Neutrophil (primary cell): ENCODE results near the gene RDH13.

Source experiments
- H3K27ac ChIP-seq: fragments of 200-600 bp; sonication (generic); 2 replicates; pipeline ENCODE4 v1.5.1; 2016; ENCODE audit warnings: mild to moderate bottlenecking, moderate library complexity
- H3K27me3 ChIP-seq: fragments of 200-600 bp; sonication (generic); 2 replicates; pipeline ENCODE4 v1.6.0; 2016; ENCODE audit warnings: mild to moderate bottlenecking
- H3K36me3 ChIP-seq: fragments of 200-600 bp; sonication (generic); 2 replicates; pipeline ENCODE4 v1.5.1; 2017
- H3K4me1 ChIP-seq, 2 experiments: fragments of 200-600 bp in 1 of 2; sonication (generic) in 1 of 2; 1 replicate in 1 of 2; 2 replicates in 1 of 2; pipeline versions ENCODE4 v1.5.1 to v1.6.1; 2013 to 2016; ENCODE audit warnings: low read depth in 1 of 2, low read length in 1 of 2, mild to moderate bottlenecking in 1 of 2, moderate library complexity in 1 of 2; ENCODE audit not compliant: control insufficient read depth in 1 of 2, insufficient read depth in 1 of 2
- H3K4me3 ChIP-seq, 2 experiments: fragments of 200-600 bp in 1 of 2; sonication (generic) in 1 of 2; 1 replicate in 1 of 2; 2 replicates in 1 of 2; pipeline ENCODE4 v1.5.1; 2013 to 2016; ENCODE audit warnings: low read depth in 1 of 2, low read length in 1 of 2, mild to moderate bottlenecking in 1 of 2, moderate library complexity in 1 of 2
- H3K9me3 ChIP-seq: fragments of 200-600 bp; sonication (generic); 2 replicates; pipeline ENCODE4 v1.5.1; 2016
- CTCF ChIP-seq: fragments of 200-600 bp; sonication (generic); IDR thresholded peaks from 2 replicates; pipeline ENCODE4 v1.5.1; 2016; ENCODE audit warnings: antibody characterized with exemption

RDH13 gene

GRCh38 chr19:55047951-55048350, 15.0 kb downstream of the RDH13 start:
- Histone ChIP-seq H3K9me3 (no peaks in the 10 kb centered on the region), H3K4me3 (no peak overlapping the region), H3K4me1 (no peaks in the 10 kb centered on the region), H3K36me3 (no peaks in the 10 kb centered on the region), H3K27me3 (peaks cover 6% of the 10 kb centered on the region), H3K27ac (no peak overlapping the region)
- no peak for TF ChIP-seq CTCF

- Histone ChIP-seq H3K9me3 (no peaks in the 10 kb centered on the region), H3K4me3 (no peak overlapping the region), H3K36me3 (no peaks in the 10 kb centered on the region), H3K4me1 (no peaks in the 10 kb centered on the region), H3K27ac (no peak overlapping the region), H3K27me3 (peaks cover 15% of the 10 kb centered on the region)
- TF ChIP-seq CTCF: no peak
Measured at GRCh38 chr19:55046975-55047622, 15.8 kb downstream of the RDH13 start.

- Histone ChIP-seq H3K27me3 (peaks cover 35% of the 10 kb centered on the region), H3K4me3 (no peak overlapping the region), H3K9me3 (no peaks in the 10 kb centered on the region), H3K36me3 (no peaks in the 10 kb centered on the region), H3K27ac (no peak overlapping the region), H3K4me1 (no peaks in the 10 kb centered on the region)
- TF ChIP-seq CTCF: no peak
Measured at GRCh38 chr19:55044771-55045716, 17.9 kb downstream of the RDH13 start.

- no peak overlapping the region for H3K27ac ChIP-seq
- TF ChIP-seq CTCF: no peak
- no peaks in the 10 kb centered on the region for H3K36me3 ChIP-seq
- no peaks in the 10 kb centered on the region for H3K4me1 ChIP-seq
- no peaks in the 10 kb centered on the region for H3K9me3 ChIP-seq
- peaks cover 43% of the 10 kb centered on the region for H3K27me3 ChIP-seq
- H3K4me3 ChIP-seq: no peak overlapping the region
Measured at GRCh38 chr19:55044286-55044685, 18.7 kb downstream of the RDH13 start.

- H3K27ac ChIP-seq: no peak overlapping the region
- no peak overlapping the region for H3K4me3 ChIP-seq
- peaks cover 59% of the 10 kb centered on the region for H3K27me3 ChIP-seq
- H3K4me1 ChIP-seq: no peaks in the 10 kb centered on the region
- no peaks in the 10 kb centered on the region for H3K9me3 ChIP-seq
- no peaks in the 10 kb centered on the region for H3K36me3 ChIP-seq
- no peak for TF ChIP-seq CTCF
Measured at GRCh38 chr19:55042688-55043087, 20.3 kb downstream of the RDH13 start.
